ENCODE measurements around the gene GPR173.

The GPR173 gene

DNA sequence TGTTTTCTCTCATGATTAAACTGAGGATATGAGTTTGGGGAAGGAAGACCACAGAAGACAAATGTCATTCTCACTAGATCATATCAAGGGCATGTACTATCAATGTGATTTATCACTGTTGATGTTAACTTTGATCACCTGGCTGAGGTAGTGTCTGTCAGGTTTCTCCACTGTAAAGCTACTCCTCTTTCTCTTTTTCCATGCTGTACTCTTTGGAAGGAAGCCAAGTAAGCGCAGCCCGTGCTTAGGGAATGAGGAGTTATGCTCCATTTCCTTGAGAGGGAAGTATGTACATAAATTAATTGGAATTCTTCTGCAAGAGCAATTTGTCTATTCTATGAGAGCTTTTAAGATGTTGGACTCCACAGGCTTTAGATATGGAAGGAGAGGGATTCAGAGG is 41.3 kb downstream of the GPR173 start:
- DNase-seq (ENCODE audit: low read depth): no peak

- DNase-seq (ENCODE audit: low read depth): no peak
Measured at GRCh38 chrX:53091354-53091753, 42.8 kb downstream of the GPR173 start.

- DNase-seq (ENCODE audit: low read depth): no peak
Measured at GRCh38 chrX:53093177-53093655, 44.6 kb downstream of the GPR173 start.

GRCh38 chrX:53093748-53094581 is 45.4 kb downstream of the GPR173 start, which contains the start of gene KANTR:
KANTR (plus strand) TSS chrX:53094142; CDS start chrX:53124273, 30,131 bp downstream.
- peak; percentile 78 for DNase-seq (ENCODE audit: low read depth)

DNA sequence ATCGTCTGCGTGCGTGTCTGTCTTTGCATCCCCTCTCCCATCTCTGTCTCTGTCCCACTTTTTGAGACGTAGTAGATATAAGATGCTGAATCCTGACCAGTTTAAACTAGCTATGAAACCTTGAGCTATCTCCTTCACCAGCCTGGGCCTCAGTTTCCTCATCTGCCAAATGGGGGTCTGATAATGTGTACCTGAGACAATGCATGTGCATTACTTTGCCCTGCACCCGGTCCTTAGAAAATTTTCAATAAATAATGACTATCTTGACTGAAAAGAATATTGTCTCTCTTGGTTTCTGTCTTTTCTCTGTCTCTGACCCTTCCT is 46.0 kb downstream of the GPR173 start:
- no peak for DNase-seq (ENCODE audit: low read depth)

DNA sequence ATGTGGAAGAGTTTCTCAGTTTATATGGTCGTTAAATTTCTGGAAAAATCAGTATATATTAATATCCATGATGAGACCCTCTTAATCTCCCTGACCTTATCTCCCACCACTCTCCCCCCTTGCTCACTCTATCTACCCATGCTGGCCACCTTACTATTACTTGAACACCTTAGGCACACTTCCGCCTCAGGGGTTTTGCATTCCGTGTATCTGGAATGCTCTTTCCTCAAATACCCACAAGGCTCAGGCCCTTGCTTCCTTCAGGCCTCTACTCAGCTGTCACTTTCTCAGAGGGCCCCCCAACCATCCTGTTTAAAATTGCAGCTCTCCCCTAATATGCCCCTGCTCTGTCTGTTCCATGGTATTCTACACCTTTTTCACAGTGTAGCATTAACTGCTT is 47.2 kb downstream of the GPR173 start:
- DNase-seq (ENCODE audit: low read depth): no peak

GRCh38 chrX:53114864-53115549 is 66.4 kb downstream of the GPR173 start:
- DNase-seq (ENCODE audit: low read depth): no peak

GRCh38 chrX:53115550-53115874 is 66.9 kb downstream of the GPR173 start:
- no peak for DNase-seq (ENCODE audit: low read depth)

GRCh38 chrX:53116101-53116500 is 67.5 kb downstream of the GPR173 start:
- no peak for DNase-seq (ENCODE audit: low read depth)

DNA sequence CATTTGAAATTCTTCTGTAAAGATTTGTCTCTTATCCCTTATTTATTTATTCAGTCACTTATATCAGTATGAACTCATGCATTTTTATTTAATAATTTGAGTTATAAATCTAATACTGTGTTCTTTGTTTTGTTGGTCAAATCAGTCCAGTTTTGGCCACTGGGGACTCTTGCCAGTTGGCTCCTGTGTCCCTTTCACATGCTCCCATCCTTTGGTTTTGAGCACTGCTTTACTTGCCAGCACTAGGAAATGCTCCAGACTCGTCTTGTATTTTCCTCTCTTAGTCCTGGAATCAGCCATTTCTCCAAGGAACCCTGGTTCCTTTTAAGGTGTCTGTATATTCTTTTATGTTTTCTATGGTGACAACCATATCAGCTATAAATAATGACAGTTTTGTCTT is 73.4 kb downstream of the GPR173 start:
- no peak for DNase-seq (ENCODE audit: low read depth)

DNA sequence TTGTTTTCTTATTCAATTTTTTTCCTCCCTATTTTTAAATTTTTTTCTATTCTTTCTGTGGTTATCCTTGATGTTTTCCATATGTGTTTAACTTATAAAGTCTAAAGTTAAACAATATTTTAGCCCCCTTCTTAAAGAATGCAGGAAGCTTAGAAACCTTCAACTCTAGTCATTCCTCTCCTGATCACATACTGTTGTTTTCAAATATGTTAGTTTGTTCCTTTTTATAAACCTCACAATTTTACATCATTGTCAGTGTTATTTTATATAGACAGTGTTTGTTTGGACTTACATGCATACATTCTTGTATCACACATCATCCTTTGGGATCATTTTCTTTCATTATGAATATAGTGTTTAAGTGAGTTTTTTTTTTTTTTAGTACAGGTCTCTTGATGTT is 76.9 kb downstream of the GPR173 start:
- DNase-seq (ENCODE audit: low read depth): no peak

GRCh38 chrX:53126377-53126776 is 77.8 kb downstream of the GPR173 start:
- DNase-seq (ENCODE audit: low read depth): no peak

DNA sequence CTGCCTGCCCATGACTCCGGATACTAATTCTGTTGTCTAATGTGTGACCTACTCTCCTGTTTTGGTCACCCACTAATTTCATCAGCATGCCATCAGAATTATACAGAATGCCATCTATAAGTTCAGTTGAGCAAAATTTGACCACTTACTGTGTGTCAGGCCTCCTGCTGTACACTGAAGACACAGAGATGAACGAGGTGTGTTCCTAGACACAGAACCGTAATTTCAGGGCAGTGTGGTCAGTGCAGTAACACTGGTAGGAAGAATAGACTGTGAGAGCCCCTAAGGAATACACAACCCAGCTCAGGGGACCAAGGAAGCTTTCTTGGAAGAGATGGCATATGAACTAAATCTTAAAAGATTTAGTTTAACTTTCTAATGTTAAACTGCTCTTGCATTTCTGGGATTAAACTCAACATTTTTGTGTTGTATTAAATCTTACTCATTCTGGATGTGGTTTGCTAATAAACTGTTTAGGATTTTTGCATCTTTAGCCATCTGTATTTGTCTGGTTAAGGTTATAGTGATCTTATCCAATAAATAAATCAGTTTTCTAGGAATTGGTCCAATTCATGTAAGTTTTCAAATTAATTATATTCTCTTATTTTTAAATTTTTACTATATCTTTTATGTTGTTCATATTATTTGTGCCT is 79.6 kb downstream of the GPR173 start:
- peak; percentile 42 for DNase-seq (ENCODE audit: low read depth)

Data from GM04503 (cell line).